Central memory CD4-positive, alpha-beta T cell (primary cell): ENCODE measurements around the gene ENG.
"Not testable (repeated sequence)": the region's sequence is repeated elsewhere in the genome, so short reads cannot be mapped to it uniquely, and the experiment has no call there.

Experiments used
- DNase-seq: peaks from one replicate; pipeline ENCODE4 v3.0.0; 2022

The ENG gene

DNA sequence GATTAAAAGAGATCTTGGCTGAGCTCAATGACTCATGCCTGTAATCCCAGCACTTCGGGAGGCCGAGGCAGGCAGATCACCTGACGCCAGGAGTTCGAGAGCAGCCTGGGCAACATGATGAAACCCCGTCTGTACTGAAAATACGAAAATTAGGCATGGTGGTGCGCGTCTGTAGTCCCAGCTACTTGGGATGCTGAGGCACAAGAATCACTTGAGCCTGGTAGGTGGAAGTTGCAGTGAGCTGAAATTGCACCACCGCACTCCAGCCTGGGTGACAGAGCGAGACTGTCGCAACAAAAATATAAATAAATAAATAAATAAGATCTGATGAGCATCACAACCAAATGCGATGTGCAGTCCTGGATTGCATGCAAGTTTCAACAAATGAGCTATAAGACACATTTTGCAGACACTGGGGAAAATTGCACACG is 8.7 kb upstream of the ENG start:
- no peak for DNase-seq

DNA sequence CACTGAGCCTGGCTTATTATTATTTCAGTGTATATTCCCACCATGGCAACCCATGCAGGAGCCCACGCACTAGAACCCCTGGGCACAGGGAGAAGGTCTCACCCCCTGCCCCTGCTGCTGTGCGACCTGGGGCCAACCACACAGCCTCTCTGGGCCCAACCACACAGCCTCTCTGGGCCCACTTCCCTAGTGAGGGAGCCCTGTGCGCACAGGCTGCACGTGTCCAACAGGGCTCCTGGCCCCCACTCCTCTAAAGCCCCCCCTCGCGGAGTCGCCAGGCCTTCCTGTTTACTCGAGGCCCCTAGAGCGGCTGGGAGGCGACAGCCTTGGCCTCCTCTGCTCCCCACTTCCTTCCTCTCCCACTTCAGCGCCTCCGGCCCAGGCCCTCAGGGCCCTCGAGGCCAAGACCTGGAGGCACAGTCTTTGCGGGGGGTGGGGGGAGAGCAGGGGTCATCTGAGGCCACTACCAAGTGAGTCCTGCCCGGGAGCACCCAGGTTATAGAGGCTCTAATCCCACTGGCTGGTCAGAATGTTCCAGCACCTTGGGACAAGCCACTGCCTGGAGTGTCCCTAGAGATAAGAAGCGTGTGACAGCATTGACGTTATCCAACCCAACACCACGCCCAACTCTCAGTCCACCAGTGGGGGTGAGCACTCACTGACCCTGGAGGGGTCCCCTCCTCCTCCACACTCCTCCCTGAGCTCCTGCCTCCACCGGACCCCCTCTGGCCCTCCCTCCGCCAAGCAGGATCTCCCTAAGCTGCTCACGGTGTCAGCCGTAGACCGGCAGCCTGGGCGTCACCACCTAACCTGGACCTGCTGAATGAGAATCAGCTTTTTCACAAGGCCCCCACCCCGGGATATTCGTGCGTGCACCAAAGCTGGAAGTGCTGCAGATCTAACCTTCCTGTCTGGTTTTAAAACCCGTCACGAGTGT is 7.9 kb upstream of the ENG start:
- peak; percentile 35 for DNase-seq

DNA sequence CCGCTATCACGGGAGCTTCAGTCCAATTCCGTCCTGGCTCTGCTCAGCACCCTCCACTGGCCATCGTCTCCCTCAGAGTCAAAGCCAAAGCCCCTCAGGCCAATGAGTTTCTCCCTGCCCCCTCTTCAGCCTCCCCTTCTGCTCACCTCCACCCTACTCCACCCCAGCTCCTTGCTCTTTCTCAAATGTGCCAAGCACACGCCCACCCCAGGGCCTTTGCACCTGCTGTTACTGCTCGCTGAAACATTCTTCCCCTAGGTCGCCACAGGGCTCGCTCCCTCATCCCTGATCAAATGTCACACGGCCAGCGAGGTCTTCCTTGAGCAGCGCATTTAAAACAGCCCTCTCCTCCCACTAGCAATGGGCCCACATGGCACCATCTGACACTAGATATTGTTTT is 6.3 kb upstream of the ENG start:
- no peak for DNase-seq

DNA sequence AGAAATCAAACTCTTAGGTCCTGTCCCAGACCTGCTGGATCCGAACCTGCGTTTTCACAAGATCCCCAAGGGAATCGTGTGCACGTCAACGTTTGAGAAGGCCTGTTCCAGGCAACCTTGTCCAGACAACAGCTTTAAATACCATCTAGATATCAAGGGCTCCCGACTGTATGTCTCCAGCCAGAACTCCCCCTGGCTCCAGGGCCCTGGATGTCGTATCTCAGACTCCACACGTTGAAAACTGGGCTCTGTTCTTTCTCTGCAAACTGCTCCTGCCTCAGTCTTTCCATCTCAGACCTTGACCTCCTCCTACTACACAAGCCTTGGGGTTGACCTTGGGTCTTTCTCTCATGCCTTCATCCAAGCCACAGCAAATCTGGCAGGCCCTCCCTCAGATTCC is 5.8 kb upstream of the ENG start:
- DNase-seq: no peak

DNA sequence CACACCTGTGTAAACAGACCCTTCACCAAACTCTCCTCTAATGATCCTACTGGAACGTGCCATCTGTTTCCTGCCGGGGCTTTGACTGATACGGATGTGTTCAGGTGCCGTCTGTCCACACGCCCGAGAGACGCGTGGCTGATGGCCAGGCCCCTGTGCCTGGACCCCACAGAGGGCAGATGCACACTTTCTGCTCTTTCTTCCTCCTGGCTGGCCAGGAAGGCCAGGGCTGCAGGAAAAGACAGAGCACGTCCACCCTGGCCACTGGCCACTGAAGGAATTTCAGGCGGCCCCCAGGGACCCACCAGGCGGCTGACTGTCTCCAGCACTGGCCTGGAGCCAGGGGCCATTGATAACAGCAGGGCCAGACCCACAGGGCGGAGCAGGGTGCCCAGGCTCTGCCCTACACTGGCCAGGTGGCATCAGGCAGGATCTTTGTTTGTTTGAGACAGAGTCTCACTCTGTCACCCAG is 3.6 kb upstream of the ENG start:
- DNase-seq: no peak

DNA sequence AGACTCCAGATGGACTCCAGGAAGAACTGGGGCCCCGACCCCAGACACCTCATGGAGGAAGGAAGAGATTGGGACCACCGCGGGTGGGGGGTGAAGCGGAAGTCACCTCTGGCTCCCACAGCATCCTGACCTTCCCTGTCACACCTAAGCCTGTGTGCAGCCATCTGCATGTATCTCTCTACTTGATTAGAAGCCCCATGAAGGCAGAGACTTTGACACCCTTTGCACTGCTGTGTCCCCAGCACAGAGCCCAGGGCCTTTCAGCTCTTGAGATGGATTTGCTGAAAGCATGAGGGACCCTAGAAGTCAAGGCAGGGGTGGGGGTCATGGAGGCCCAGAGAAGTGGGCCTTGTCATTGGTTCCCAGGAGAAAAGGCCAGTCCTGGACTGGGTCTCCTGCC is 2.8 kb upstream of the ENG start:
- no peak for DNase-seq

DNA sequence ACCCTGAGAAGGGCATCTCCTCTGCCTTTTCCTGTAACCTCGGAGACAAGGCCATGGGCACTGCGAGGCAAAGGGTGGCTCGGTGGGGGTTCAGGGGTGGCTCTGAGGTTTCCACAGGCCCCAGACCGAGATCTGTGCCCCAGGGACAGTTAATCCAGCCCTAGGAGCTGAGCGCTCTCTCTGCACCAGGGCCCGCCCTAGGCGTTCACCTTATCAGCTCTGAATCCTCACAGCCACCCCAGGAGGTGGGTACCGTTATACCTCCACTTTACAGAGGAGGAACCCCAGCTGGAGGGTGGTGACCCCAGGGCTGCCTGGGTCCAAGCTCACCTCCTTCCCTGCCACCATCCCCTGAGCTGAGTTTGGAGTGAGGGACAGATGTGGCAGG is 2.3 kb upstream of the ENG start:
- no peak for DNase-seq

DNA sequence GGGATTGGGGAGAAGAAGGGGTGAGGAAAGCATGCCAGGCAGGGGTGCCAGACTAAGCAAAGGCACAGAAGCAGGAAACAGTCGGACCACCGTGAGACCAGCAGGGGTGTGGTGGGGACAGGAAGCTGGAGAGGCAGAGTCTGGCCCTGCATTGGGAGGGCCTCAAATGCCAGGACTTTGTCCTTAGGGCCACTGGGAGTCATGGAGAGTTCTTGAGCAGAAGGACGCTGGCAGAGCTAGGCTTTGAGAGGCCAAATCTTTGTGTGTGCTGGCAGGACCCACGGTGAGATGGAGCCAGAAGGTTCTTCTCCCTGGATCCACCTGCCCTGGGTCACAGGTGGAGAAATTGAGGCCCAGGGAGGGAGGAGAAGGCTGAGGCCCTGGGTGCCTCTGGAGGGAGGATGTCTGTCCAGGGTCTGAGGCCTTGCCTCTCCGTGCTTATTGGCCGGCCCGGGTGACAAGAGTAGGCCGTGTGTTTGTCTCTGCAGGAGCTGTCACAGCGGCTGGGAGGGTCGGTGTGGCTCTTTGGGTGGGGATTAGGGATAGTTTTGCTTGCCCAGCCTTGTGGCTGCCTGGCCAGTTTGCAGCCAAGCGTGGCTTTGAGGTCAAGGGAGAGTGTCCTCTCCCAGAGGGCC is 1.8 kb upstream of the ENG start:
- DNase-seq: no peak

DNA sequence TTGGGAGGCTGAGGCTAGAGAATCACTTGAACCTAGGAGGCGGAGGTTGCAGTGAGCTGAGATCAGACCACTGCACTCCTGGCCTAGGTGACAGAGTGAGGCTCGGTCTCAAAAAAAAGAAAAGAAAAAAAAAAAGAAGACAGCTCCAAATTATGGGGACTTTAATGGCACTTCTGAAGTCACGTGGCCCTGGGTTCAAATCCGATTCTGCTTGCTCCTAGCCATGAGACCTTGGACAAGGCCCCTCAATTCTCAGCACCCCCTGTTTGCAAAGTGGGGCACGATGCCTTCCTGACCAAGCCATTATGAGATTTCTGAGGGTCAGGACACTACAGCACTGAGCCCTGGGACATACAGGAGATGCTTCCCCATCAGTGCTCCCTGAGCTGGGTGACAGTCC is 1.1 kb upstream of the ENG start:
- DNase-seq: no peak

DNA sequence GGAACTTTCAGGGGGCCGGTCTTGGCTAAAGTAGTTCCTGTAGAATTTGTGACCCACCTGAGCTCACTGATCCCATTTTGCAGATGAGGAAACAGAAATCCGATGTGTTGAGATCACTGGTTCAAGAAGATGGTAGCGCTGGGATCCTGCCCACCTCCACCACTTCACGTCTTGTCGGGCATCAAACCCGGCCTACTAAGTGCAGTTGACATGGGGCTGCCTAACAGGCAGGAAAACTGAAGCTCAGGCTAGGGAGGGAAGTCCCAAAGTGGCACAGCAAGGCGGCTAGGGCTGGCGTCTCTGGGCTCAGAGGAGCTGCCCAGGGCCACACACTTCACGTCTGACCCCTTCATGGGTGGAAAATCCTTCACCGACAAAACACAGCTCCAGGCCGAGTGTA is 502 bp upstream of the ENG start:
- no peak for DNase-seq

DNA sequence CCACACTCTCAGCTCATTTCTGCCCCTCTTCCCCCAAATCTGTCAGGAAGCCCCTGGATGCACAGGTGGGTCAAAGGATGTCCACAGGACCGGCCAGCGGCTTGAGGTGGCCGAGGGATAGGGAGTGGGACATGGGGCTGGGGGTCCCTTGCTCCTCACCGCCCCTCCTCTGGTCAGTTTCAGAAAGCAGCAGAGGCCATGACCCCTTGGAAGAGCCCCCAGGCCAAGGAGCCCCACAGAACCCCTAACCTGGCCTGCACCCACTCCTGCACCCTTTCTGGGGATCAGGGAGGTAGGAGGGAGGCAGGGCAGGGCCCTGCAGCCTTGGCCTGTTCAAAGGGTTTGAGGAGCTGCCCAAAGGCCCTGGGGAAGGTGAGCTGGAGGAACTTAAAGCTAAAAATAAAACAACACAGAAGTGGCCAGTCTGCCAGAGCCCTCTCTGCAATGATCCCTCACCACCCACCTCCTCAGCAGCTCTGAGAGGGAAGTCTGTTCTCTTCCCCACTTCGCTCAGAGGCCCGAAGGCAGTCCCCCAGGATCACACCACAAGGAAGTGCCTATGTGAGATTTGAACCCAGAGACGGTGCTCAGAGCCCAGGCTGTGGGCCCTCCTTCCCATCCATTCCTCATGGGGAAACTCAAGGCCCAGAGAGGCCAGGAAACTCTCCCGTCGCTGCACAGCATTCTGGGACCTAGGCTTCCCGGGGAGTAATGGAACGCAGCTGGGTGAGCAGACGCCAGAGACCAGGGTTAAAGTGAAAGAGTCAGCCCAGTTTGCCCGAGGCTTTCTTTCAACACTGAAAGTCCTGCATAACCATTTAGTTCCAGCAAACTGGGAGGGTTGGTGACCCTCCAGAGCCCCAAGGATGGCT is 910 bp downstream of the ENG start:
- no peak for DNase-seq

DNA sequence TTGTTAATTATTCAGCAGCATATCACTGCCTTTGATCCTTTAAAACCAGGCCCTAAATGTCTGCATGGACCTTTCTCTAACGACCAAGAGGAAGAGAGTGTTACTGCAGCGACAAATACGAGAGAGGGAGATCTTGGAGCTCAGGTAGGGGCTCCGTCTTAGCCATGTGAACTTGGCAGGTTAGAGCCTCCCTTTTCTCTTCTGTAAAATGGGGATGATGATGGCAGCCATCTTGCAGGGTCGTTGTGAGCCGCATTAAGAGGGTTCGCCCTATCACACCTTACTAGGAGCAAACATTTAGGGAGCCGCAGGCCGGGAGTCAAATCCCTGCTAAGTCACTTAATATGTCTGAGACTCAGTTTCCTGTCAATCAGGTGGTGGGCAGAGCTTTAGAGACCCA is 1.6 kb downstream of the ENG start:
- no peak for DNase-seq

DNA sequence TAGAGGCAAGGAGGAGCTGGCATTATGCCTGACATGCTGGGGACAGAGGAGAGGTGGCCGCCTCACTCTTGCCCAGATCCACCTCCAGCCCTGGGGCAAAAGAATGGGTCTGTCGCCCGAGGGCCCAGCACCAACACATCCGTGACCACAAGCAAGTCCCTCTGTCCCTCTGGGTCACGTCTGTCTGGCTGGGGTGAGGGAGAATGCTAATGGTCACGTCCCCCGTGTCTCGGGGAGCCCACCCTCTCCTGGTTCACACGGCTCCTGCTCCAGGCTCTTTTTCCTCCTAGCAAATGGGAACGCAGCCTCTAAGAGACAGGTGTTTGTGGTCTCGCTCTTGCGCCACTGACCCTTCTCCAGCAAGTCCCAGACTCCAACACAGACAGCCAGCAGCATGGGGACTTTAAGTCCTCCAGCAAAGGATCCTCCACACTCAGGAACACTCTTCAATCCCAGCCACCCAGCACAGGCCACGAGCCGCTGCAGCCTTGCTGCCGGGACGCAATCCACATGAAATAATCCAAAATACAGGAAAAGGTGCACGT is 4.1 kb downstream of the ENG start:
- no peak for DNase-seq

DNA sequence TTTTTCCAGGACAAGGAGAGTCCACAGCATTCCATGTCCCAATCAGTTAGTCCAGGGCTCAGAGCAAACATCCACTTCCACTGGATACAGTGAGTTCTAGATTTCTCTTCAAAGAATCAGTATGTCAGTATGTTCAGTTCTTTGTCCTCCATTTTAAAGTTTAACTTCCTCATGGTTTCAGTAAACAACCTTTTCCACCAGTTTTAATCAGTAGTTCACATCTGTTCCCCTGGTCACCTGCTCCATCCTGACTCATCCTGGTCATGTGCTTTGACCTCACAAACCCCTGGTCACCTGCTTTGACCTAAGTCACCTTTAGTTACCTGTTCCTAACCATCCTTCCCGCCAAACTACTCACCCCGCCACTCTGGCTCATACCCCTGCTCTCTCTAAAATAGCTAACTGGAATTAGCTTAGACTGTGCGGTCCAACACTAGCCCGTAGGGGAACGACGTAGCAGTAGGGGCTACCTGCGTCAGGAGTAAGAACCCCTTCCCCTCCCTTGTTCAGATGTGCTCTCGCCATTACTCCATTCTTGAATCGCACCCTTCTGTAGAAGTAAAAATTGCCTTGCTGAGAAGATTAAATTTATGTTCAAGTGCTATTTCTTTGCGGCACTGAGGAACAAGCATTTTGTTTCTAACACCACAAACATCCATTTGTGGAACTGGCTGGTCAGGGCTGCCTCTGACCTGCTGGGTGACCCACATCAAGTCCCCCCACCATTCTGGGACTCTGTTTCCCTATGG is 5.5 kb downstream of the ENG start:
- DNase-seq: no peak

DNA sequence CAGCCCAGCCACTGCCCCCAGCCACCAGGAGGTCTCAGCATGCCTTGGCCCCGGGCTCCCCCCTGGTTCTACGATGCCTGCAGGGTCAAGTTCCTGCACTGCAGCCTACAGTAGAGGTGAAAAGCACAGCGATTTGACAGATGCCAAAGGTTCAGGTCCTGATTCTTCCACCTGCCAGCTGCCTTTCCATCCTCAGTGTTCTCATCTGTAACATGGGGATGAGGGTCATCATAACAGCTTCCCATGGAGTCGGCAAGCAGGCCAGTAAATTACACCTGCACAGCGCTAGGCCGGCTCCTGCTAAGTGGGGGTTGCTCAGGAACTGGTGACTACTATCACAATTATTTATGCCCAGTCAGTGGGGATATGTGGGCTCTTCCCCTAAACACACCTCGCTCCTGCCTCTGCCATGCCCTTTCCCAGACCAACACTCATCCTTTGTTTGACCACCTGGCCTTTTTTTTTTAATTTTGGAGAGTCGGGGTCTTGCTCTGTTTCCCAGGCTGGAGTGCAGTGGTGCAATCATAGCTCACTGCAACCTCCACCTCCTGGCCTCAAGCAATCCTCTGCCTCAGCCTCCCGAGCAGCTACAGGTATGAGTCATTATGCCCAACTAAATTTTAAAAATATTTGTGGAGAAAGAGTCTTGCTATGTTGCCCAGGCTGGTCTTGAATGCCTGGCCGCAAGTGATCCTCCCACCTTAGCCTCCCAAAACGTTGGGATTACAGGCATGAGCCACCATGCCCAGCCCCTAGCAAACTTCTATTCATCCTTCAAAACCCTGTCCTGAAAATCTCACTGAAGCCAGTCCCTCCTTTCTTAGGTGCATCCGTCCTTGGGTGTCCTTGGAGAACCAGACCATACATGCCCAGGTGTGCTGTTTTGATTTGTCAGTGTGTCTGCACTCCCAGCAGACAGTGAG is 6.4 kb downstream of the ENG start:
- no peak for DNase-seq

DNA sequence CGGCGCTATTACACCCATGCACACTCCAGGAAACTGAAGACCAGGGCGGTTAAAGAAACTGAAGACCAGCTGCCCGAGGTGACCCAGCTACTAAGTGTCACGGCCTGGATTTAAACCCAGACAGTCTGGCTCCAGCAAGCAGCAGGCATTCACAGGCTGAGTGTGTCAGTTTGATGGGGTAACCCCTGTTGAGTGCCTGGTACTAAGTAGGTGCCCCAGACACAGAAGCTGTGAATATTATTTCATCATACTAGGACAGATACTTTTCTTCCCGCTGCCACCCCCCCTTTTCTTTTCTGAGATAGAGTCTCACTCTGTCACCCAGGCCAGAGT is 7.3 kb downstream of the ENG start:
- DNase-seq: no peak

DNA sequence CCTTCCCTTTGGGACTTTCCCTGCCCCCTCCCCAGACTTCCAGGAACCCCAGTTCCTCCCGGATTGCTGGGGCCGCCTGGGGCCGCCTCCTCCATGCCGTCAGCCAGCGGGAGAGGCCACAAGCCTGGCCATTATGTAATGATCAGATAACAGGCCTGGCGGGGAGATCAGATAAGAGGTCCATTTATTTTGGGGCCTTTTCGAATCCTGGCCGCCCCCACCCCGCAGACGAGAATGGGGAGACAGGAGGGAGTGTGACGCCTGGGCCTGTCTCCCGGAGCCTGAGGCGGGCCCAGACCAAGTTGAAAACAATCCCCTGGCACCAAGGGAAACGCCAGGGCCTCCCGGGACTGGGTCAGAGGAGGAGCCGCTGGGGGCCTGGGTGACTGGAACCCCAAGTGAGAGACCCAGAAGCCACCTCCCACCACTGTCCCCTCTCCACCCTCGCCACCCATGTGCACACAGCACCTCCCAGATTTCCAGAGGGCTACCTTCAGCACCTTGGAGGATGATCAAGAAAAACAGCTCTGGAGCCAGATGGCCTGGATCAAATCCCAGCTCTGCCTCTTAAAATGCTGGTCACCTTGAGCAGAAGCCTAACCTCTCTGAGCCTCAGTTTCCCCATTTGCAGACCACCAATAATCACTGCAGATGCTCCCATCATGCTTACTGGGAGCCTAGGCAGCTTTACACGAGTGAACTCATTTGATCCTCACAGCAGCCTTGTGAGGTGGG is 7.8 kb downstream of the ENG start:
- no peak for DNase-seq

DNA sequence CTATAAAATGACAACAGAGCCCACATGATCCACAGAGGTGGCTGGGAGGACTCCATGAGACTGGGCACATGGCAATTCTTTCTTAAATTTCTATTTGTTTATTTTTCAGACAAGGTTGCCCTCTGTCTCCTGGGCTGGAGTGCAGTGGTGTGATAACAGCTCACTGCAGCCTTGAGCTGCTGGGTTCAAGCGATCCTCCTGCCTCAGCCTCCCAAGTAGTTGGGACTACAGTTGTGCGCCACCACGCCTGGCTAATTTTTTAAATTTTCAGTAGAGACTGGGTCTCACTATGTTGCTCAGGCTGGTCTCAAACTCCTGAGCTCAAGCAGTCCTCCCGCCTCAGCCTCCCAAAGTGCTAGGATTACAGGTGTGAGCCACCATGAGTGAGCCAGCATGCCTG is 8.8 kb downstream of the ENG start:
- not testable (repeated sequence) for DNase-seq

DNA sequence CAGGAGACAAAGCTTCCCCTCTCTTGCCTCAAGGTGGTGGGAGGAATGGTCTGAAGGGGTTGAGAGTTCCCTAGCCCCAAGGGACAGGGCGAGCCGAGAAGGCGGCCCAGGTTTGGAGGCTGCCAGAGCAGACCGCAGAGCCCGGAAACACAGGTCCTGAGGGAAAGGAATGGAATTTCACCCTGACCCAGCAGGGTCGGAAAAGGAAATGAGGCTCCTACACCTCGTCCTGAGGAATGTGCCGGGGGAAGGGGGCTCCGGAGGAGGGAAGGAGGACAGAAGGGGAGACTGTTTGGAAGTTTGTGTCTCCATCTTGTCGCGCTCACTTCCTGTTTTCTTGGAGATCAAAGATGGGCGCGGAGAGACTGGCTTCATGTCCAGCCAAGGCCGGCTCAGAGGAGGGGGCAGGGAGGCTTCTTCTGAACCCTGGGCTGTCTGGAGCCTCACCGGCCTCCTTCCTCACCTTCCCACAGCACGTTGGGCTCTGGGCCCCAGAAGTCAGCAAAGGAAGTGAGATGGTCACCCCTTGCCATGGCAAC is 9.6 kb downstream of the ENG start:
- no peak for DNase-seq
